ENCODE results near the gene TFCP2L1.
"Not testable (repeated sequence)": the region's sequence is repeated elsewhere in the genome, so short reads cannot be mapped to it uniquely, and the experiment has no call there.

Gene TFCP2L1

DNA sequence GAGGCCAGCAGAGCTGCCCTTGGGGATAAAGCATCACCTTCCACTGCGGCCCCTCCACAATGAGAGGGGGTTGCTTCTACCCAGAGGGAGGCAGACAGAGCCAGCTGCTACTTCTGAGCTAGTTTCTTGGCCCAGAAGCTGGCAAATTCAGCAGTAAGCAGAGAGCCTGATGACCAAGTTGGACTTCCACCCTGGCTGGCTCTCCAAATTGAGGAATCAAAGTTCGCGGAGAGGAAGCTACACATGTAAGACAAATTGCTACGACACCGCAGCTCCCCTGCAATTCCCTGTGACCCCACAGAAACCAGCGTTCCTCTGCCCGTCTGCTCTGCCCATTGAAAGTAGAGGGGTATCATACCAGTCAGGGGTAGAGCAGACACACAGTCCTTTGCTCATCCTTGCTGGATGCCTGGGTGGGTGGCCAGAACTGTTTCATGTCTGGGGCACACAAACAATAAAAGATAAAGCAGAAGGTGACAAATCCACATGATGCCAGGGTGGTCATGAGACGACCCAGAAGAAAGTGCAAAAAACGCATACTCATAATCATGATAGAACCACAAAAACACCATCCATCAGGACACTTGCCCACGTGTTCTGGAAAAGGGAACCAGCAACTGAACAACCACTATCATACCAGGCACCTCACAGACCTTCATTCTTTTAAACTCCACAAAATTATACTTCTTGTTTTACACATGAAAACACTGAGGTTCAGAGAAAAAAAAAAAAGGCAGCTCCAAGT is 5.4 kb downstream of the TFCP2L1 start:
- no peak overlapping the region for H3K27ac ChIP-seq
- TF ChIP-seq, protein P1, sequence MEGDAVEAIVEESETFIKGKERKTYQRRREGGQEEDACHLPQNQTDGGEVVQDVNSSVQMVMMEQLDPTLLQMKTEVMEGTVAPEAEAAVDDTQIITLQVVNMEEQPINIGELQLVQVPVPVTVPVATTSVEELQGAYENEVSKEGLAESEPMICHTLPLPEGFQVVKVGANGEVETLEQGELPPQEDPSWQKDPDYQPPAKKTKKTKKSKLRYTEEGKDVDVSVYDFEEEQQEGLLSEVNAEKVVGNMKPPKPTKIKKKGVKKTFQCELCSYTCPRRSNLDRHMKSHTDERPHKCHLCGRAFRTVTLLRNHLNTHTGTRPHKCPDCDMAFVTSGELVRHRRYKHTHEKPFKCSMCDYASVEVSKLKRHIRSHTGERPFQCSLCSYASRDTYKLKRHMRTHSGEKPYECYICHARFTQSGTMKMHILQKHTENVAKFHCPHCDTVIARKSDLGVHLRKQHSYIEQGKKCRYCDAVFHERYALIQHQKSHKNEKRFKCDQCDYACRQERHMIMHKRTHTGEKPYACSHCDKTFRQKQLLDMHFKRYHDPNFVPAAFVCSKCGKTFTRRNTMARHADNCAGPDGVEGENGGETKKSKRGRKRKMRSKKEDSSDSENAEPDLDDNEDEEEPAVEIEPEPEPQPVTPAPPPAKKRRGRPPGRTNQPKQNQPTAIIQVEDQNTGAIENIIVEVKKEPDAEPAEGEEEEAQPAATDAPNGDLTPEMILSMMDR (conservative IDR thresholded peaks at IDR 0.05): no peak
- no peak for TF ChIP-seq ZFX (IDR thresholded peaks at IDR 0.05)

DNA sequence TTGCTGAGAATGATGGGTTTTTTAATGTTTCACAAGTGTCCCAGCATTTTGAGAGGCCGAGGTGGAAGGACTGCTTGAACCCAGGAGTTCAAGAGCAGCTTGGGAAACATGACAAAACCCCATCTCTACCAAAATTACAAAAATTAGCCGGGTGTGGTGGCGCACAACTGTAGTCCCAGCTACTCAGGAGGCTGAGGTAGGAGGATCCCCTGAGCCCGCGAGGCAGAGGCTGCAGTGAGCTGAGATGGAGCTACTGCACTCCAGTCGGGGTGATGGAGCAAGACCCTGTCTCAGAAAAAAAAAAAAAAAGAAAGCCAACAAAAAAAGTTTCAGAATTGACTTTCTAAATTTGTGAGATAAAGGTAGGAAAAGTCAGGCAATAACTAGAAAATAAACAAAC is 8.7 kb downstream of the TFCP2L1 start:
- TF ChIP-seq, protein P1 (conservative IDR thresholded peaks at IDR 0.05): no peak
- TF ChIP-seq ZFX (IDR thresholded peaks at IDR 0.05): no peak
- H3K27ac ChIP-seq: no peak overlapping the region

DNA sequence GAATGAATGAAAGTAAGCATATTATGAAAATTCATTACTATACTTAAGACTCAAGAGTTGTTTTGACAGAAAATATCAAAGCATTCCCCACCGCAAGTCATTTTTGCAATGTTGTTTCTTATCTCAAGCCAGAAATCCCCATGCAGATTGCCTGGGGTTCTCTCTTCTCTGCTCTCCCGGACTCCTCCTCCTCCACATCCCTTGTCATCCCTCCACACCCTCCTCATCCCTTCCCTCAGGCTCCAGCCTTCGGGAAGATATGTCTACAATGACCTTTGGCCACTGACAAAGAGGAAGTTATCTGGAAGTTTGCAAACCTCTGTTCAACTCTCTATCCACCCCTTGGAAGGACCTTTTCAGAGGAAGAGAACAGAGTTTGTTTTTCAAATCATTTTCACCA is 11.9 kb downstream of the TFCP2L1 start:
- H3K27ac ChIP-seq: no peak overlapping the region
- no peak for TF ChIP-seq ZFX (IDR thresholded peaks at IDR 0.05)
- TF ChIP-seq, protein P1 (conservative IDR thresholded peaks at IDR 0.05): no peak

DNA sequence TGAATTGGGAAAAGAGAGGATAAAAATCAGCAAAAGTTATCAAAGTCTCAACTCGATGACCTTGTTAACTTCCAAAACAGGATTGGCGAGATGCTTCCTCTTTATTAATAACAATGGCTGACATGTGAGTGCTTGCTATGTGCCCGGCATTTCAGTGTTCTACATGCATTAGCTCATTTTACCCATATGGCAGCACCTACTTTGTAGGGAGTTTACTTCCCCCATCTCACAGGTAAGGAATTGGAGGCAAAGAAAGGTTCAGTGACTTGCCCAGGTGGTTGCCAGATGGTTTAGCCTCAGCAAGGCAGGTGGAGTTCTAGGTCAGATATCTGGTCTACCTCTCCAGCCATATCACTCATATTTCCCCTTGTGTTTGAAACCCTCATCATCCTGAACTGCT is 12.4 kb downstream of the TFCP2L1 start:
- H3K27ac ChIP-seq: no peak overlapping the region
- TF ChIP-seq ZFX (IDR thresholded peaks at IDR 0.05): no peak
- TF ChIP-seq, protein P1 (conservative IDR thresholded peaks at IDR 0.05): no peak

DNA sequence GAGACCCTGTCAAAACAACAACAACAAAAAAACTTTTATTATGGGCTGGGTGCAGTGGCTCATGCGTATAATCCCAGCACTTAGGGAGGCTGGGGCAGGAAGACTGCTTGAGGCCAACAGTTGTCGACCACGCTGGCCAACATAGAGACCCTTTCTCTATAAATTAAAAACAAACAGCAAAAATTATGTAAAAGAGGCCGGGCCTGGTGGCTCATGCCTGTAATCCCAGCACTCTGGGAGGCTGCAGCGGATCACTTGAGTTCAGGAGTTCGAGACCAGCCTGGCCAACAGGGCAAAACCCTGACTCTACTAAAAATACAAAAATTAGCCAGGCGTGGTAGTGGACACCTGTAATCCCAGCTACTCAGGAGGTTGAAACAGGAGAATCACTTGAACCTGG is 15.6 kb downstream of the TFCP2L1 start:
- not testable (repeated sequence) for H3K27ac ChIP-seq

DNA sequence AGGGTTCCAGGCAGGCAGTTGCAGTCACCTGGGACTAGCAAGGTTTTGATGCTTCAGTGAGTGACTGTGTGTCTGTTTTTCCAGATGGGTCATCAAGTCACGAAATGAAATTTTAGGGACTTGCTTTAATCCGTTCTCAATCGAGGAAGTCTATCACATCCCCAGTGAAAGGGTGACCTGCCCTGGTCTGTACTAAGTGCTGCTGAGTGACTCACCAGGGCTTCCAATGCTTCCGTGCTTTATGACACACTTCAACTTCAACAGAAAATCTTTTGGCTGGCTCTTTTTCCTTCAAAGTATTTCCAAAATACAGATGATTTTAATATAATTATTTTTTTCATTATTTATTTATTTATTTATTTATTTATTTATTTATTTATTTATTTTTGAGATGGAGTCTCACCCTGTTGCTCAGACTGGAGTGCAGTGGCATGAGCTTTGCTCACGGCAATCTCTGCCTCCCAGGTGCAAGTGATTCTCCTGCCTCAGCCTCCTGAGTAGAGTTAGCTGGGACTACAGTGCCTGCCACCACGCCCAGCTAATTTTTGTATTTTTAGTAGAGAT is 18.4 kb downstream of the TFCP2L1 start:
- no peak overlapping the region for H3K27ac ChIP-seq
- no peak for TF ChIP-seq ZFX (IDR thresholded peaks at IDR 0.05)
- TF ChIP-seq, protein P1 (conservative IDR thresholded peaks at IDR 0.05): no peak

DNA sequence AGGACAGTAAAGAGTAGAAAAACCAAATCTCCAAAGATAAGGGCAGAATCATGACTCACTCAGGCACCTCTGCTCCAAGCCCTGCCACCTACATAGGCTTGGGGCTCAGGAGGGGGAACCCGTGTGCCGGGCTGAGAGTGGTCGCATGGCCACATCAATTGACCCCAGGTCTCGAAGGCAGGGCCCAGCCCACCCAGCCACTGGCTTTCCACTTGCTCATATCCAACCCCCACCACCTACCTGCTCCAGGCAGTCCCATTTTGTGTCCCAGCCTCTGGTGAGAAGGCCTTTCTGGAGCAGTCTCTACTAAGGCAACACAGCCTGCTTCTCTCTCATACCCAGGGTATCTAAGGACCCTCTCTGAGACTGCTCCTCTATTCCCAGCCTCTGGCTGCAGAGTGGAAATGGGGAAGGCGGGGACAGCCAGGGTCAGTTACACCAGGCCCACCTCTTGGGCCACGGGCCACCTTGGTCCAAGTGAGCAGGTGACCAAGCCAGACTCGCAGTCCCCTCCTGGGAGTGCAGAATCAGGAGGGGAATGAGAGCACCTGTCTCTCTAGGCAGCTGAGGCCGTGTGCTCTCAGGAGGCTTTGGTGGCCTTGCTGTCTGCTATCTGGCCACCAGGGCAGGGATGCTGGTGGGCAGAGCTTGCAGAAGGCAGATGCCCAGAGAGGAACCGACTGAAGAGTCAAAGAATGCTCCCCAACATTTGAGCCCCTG is 20.8 kb downstream of the TFCP2L1 start:
- TF ChIP-seq, protein P1 (conservative IDR thresholded peaks at IDR 0.05): no peak
- no peak for TF ChIP-seq ZFX (IDR thresholded peaks at IDR 0.05)
- no peak overlapping the region for H3K27ac ChIP-seq

Data from C4-2B (cell line).